Stimulated activated CD4-positive, alpha-beta T cell treated with anti-CD3 and anti-CD28 coated beads, TNF-alpha, amount 100 ng/mL, for 1 hour (primary cell): ENCODE data around the gene ARHGAP12.

ENCODE experiments used
- DNase-seq, 3 donors: peaks; one replicate each; pipeline ENCODE4 v3.0.0-alpha.2; 2020; ENCODE audit warnings: low read depth in 3 of 3, low spot score in 1 of 3

ARHGAP12 gene

DNA sequence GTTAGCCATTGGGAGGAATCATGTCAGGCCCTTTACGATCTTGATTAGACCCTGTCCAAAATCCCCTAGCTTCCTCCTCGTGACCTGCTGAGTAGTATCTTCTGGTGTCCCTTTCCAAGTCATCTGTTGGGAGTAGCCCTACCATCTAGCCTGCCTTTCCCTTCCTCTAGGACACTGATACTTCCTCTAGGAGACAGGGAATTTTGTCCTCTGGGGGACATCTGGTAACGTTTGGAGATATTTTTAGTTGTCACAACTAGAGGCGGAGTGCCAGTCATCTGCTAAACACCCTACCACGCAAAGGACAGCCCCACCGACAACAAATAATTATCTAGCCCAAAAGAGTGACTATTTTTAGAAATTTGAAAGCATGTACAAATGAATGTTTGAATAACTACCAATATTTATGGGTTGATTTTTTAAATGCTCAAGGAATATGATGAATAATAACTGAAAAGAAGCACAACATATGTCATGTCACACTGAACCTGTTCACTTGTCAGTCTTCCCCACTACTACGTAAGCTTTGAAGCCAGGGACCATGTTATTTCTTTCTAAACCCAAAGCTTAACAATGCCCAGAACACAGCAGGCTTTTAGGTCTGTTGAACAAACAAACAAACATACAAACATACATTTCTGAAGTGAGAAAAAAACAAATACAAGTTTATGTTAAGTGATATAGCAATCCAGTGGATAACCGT is 105.9 kb downstream of the ARHGAP12 start:
- no peak for DNase-seq

DNA sequence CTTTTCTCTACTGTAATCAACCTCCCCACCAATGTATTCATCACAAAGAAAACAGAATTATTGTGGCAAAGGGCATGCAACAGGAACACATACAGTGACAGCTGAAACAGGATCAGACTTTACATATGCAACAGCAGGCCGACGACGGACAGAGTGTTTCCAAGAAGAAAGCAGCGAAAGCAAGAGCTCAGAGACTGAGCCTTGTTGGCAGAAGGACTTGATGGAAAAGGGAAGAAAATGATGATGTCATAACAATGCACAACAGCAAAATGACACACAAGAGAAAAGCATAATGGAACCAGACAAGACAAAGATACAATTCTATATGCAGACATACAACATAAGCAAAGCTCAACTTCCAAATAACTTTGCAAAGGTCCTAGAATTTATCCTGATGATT is 106.5 kb downstream of the ARHGAP12 start:
- DNase-seq = no peak

DNA sequence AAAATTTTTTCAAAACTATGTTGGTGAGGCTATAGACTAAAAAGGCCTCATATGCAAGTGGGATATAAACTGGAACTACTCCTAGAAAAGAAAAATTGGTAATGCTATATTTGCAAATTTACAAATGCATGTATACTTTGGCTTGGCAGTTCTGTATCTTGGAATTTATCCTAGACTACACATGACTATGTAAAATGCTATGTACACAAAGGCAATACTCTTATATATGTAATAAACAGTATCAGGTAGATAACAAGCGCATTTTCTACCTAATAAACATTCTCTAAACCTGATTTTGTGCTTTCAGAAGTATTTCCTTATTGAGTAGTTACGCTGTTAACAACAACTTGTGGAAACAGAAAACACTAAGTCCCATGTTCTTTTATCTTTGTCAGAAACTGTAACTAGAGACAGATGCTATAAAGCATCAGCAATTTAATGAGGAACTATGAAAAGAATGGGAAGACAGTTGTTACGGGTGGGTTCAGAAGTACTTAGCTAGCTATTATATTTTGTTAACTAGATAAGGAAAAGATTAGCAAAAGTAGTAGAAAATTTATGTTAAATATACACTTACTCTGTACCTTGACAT is 107.8 kb downstream of the ARHGAP12 start:
- DNase-seq = no peak

DNA sequence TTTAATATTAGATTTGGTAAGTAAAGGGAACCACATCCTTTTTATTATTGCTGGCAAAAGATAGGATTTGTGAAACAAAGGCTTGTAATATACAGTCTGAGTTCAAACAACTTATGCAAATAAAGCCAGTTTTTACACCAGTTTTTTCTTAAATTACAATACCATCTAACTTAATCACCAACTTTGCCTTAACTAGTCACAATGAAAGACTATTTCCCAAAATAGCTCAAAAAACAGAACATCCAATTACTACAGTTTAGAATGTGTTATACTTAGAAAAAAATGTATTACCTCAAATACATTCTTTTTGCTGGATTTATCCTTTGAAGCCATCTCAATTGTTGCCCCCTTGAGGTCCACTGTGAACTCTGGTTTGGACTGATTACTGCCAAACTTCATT is 108.5 kb downstream of the ARHGAP12 start:
- no peak for DNase-seq

DNA sequence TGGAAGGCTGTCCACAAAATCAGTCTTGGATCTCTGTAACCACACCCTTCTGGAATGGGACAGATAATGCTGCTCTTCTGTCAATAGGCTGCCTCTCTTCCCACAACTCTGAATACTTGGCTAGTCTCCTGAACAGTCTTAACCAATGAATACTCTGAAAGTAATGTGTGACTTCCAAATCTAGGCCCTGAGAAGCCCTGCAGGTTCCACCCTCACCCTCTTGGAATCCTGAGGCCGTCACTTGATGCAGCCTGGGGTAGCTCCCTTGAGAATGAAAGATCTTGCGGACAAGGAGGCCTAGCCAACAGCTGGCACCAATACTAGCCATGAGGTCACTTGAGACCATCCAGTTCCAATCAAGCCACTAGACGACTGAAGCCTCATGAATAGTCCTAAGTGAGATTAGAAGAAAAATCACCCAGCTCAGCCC is 109.2 kb downstream of the ARHGAP12 start:
- DNase-seq = no peak

DNA sequence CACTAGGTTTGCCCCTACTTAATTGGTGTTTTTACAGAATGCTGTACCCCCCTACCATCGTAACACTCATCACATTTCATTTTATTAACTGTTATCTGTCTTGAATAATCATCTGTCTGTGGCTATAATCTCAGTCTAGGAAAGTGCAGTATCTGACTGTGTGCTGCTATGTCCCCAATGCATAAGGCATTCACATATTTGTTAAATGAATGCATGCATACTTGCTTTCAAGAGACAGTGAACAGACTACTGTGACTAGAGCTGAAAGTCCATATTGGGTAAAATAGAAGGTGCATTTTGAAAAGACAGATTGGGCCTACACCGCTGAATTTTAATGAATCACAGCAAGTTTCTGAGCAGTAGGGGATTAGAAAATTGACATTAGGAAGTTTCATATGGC is 112.3 kb downstream of the ARHGAP12 start:
- no peak for DNase-seq

DNA sequence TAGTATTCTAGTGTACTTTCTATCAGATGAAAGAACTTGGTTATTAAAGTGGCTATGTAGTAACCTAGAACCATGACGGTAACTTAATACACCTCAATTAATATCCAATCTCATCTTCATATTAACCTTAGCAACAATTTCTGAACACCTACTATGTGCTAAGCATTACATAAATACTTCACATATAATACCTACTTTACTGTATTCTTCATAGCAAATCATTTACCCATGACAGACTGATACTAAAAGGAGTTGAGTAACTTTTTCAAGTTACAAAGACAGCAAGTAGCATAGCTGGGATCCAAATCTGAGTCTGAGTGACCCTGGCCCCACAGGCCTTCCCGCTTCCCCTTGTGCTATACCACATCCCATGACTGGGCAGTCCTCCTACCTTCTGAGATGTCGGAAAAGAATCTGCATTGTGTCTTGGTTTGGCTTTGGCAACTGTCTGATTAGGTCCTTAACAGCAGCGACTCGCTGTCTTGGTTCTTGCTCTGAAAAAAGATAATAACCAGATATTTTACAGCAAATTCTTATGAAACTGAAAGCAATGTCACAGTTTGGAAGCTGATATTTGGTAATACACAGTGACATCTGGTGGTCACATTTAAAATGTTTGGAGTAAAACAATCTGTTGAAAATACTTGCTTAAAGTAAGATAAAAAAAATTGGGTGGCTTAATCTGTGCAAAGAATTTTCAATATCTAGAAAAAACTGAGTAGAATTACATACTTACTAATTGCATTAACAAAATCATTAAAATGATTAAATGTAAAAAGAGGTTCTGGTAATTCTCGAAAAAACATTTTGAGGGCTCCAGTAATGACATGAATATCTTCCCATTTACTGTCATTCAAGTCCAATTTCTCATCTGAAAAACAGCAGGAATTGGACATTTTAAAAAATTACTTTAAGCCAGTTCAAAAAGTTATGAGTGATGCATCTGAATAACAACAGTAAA is 120.1 kb downstream of the ARHGAP12 start:
- DNase-seq = peak in 1 of 3 donors; percentile 0

DNA sequence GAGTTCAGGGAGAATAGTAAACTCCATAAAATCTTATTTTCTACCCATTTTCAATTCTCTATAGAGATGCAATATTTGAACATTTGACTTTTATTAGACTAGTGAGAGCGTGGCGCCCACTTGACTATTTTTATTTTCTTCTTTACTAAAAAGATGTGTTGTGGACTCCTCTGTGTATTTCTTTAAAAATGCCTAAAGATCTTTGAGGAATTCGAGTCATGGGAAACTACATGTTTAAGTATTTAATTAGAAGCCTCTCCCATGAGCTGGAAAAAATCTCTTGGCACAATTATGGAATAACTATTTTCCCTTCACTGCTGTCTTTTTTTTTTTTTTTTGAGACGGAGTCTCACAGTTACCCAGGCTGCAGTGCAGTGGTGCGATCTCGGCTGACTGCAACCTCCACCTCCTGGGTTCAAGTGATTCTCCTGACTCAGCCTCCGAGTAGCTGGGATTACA is 124.2 kb downstream of the ARHGAP12 start:
- no peak for DNase-seq

DNA sequence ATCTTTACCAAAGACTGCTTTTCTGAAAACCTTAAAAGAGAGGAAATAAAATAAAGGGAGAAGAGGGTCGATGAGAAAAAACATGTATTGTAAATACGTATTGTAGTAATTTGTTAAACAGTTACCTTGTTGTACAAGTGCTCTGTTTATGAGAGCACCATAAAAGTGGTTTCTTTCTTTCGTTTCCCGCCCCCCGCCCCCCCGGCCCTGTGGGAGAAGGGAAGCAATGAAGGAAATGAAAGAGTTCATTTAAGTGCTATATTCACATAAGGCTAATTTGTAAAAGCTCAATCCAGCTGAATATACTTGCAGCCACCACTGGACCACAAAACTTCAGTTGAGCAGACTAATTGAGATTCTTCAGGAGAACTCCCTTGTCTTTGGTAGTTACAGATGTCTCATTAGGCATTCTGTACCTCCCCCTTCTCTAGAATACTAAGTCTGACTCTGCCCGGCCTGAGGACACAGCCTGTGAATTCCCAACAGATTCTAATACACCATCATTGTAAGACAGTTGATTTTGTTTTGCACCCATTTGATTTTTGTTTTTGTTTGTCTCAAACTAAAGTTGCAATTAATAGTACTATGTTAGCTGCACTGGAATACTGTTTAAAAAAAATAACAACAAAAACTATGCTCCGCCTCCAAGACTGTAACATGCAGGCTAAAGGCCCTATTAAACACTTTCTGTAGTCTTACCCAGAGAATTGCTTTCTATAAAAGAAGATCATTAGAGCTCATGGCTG is 124.9 kb downstream of the ARHGAP12 start:
- no peak for DNase-seq

DNA sequence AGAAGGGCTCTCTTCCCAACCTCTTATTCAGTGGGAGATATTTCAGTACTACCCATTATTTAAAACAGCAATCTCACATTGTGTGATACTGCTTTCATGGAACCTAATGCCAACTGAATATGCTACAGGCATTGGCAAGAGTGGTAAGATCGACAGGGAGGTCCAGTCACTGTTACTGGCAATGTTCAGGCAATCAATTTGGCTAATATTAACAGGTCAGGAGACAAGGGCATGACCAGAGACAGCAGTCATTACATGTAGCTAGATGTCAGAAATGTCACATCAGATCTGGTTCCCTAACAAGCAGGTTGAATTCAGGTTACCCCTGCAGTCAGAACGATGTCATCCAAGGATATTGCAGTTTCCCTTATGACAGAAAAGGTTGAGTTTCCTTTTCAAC is 129.4 kb downstream of the ARHGAP12 start:
- DNase-seq = no peak

DNA sequence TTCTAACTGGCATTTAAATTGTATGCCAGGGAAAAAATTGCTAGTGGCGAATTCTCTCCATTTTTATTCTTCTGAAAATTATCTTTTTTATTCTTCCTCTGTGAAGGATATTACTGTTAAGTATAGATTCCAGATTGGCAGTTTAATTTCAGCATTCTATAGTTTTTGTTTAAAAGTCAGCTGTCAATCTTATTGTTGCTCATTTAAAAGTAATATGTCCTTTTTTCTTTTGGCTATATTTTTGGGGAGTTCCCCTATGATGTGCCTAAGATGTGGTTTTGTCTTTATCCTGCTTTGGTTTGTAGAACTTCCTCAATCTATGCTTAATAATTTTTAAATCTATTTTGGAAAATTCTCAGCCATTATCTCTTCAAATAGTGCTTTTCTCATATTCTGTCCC is 135.9 kb downstream of the ARHGAP12 start:
- DNase-seq = no peak

DNA sequence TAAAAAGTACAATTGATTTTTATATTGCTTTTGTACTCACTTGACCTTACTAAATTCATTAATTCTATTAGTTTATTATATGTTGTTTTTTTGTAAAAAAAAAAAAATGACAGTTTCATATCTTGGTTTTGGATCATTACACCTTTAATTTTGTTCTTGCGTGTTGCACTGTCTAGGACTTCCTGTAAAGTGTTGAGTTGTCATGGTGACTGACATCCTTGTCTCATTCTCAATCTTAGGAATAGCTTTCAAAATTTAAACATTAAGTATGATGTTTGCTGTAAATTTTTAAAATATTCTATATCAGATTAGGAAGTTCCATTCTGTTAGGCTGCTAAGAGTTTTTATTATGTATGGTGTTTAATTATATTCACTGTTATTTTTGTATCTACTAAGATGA is 139.1 kb downstream of the ARHGAP12 start:
- DNase-seq = no peak

DNA sequence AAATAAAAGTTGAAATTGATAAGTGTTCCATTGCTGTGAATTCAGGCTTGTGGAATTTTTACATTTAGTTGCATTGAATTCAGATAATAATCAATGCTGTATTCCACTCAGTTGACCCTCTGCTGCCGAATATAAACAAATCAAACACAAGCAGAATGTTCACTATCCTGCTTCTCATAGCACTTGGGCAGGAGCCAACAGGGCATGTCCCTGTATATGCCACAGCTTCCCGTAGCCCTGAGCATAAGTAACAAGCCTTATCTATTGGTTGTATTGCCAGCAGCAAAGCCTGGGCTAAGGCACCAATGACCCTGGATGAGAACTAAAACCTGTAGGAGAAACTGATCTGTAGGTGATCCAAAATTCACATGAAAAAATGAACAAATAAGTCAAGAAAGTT is 145.9 kb downstream of the ARHGAP12 start:
- no peak for DNase-seq

DNA sequence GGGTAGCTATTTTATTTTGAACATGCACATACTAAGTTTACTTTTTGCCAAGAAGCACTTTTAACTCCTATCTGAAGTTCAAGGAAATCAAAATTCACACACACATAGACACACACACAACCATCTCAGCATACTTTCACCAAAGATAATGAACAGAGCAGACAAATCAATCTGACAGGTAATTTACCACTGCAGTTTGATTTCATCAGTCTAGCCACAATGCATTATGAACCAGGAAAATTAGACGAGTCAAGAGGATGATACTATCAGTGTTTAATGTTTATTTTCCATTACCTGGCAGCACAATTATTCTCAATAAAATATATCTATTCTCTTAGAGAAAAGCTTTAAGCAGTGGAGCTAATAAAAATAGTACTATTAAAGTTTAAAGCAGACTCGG is 147.9 kb downstream of the ARHGAP12 start:
- no peak for DNase-seq

DNA sequence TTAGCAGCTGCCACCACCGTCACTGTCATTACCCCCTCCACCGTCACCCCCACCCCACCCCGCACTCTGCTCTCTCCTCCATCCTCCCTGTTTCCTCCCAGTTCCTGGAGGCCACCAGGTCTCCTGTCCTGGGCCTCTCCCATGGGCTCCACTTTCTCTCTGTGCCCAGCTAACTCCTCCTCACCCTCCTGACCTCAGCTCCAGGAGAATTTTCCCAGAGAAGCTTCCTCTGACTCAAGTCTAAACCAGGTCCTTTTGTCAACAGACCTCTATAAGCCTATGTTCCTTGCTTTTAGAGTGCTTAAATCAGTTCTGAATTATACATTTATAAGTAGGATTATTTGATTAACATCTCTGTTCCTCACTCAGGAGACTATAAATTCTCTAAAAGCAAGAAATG is 150.0 kb downstream of the ARHGAP12 start:
- no peak for DNase-seq

DNA sequence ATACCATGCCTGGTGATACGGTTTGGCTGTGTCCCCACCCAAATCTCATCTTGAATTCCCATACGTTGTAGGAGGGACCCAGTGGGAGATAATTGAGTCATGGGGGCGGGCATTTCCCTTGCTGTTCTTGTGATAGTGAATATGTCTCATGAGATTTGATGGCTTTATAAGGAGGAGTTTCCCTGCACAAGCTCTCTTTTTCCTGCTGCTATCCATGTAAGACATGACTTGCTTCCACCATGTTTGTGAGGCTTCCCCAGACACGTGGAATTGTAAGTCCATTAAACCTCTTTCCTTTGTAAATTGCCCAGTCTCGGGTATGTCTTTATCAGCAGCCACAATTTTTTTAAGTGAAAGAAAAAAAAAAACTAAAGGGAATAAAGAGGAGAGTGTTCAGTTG is 152.5 kb downstream of the ARHGAP12 start:
- no peak for DNase-seq

DNA sequence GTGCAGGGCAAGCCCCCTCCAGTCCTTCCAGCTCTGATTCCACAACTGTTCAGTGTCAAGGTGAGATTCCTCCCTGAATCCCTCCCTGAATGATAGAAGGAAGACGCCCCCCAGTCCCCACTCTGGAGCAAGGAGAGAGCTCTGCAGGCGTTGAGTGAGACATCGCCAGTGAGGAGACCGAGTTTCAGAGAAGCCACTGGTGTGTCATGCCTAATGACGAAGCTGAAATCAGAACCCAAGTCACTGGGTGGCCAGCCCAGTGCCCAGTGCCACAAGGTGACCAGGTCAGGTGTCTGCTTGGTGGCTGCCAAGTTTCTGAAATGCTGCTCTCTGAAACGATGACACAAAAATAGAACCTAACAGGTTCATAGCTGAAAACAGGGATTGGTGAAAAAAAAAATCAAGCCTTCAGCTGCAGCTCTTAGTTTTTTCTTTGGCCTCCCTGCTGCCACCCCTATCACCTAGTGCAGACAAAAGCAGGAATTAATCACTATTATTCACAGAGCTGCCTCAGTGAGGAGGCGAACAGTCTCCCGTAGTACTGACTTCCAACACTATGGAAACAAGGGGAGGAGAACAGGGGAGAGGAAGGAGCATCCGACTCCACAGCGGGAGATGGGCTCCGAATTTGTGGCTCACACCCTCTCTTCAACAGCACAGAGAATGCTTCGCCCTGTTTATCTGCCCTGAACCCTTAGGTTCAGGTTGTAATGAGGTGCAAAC is 153.5 kb downstream of the ARHGAP12 start:
- DNase-seq = no peak

DNA sequence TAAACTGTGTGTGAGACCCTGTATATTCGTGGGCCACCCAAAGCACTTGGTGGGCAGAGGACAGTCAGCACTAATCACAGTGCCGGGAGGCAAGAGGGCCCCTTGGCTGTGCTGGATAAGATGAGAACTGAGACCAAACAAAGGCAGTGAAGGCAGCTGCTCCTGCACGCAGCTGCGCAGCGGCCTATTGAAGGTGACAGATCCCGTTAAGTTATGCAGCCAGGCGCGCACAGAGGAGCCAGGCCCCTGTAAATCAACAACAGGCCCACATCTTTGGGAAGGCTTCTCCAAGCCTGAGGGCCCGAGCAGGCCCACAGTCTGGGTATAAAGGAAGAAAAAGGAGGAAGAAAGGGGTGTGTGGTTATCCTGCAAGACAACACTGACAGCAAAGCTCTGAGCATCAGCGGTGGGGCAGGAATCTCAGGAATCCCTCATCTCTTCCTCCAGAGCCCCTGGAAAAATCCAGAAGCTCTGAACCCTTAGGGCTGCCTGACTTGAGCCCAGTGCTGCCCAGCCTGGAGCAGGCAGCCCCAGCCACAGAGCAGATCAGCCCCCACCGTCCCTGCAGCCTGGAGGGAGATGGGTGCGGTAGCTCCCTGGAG is 154.2 kb downstream of the ARHGAP12 start:
- DNase-seq = no peak

DNA sequence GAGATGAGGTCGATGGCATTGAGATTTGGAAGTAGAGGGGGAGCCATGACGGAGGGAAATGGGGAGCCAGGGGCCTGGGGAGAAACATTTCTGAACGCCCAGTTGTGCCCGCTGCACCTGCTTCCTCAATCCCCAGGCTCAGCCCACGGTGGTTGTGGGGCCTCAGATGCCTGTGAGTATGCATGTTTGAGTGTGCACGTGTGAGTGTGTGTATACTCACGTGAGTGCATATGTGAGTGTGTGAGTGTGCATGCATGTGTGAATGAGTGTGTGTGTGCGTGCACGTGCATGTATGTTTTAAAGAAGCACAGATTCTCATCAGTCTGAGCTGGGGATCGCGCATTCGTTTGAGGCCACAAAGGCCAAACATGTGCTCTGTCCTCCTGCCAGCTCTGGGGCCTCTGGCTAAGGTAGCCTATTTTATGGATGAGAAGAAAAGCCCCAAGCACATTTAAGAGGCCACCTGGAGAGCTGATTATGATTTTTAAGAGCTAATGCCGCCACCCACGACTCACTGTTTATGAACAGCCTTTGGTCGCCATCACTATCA is 154.8 kb downstream of the ARHGAP12 start:
- no peak for DNase-seq

DNA sequence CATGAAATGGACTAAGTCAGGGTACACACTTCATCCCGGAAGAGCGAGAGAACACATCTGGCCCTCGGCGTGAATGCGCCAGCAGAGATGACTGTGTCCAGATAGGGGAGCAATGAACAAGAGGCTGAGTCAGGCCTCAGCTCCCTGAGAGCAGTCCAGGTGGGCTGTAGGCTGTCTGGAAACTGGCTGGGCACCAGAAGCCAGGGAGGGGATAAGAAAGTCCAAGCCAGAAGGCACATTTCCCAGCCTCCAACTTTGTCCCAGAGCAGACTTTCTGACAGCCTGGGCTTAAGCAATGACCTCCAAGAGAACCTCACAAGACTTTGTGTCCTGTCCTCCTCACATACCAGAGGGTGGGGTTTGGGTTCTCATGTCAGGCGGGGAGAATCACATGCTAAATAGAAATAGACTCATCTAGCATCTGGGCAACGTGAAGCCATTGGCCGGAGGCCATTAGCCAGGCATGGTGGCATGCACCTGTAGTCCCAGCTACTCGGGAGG is 157.2 kb downstream of the ARHGAP12 start:
- no peak for DNase-seq
